Measurements from ENCODE around the gene OSBPL6.

GRCh38 chr2:178429336-178429735 lies 235.0 kb downstream of the OSBPL6 start:
- no peak for TF ChIP-seq CTCF (IDR thresholded peaks at IDR 0.05)
- no peak for TF ChIP-seq ZFX (IDR thresholded peaks at IDR 0.05; ENCODE audit: borderline replicate concordance)

All from 22Rv1 (cell line).